Esophagus (tissue), 2 donors: ENCODE measurements around the gene SEMA4D. TPM values are rescaled to one million over a fixed set of nuclear protein-coding genes. Genes with fewer than 3 reads are reported as not detected.

ENCODE experiments used
- H3K27ac ChIP-seq, 2 donors: one replicate each; pipeline ENCODE4 v1.5.1; 2013; ENCODE audit warnings: low read depth in 2 of 2, mild to moderate bottlenecking in 2 of 2, inconsistent platforms in 1 of 2, low read length in 1 of 2, moderate library complexity in 1 of 2
- H3K27me3 ChIP-seq, 2 donors: one replicate each; pipeline ENCODE4 v1.6.1; 2013; ENCODE audit warnings: low read length in 2 of 2, control low read depth in 1 of 2, mild to moderate bottlenecking in 1 of 2; ENCODE audit not compliant: insufficient read depth in 2 of 2, control insufficient read depth in 1 of 2
- H3K36me3 ChIP-seq, 2 donors: one replicate each; pipeline ENCODE4 v1.6.1; 2013; ENCODE audit warnings: low read length in 1 of 2; ENCODE audit not compliant: control insufficient read depth in 2 of 2, insufficient read depth in 2 of 2
- H3K4me1 ChIP-seq, 2 donors: one replicate each; pipeline ENCODE4 v1.6.1; 2013; ENCODE audit warnings: low read length in 1 of 2; ENCODE audit not compliant: control insufficient read depth in 2 of 2, insufficient read depth in 2 of 2
- H3K4me3 ChIP-seq, 2 donors: one replicate each; pipeline ENCODE4 v1.5.1; 2013; ENCODE audit warnings: low read length in 2 of 2, mild to moderate bottlenecking in 2 of 2, low read depth in 1 of 2, moderate library complexity in 1 of 2
- H3K9me3 ChIP-seq, 2 donors: one replicate each; pipeline ENCODE4 v1.6.1; 2013; ENCODE audit warnings: mild to moderate bottlenecking in 2 of 2, low read depth in 1 of 2, low read length in 1 of 2, moderate library complexity in 1 of 2; ENCODE audit not compliant: control insufficient read depth in 2 of 2, insufficient read depth in 1 of 2
- WGBS, 2 donors: extraction: QIAGEN DNeasy Blood & Tissue Kit; methylation state at CpG; one replicate each; pipeline ENCODE4 v1.1.7; 2013; 5-methylcytosine and 5-hydroxymethylcytosine counted together
- polyA plus RNA-seq, 2 donors: library from polyadenylated mRNA; stranded (reverse); fragments of 200-250 nt; gene quantifications; one replicate each; pipeline ENCODE4 v1.2.3, GENCODE V29; 2013
- donor health status: healthy with polysubstance abuse.
- donor health status: Bipolar disorder and iron deficiency.

SEMA4D gene
- polyA plus RNA-seq, 2 donors, result 17.1 to 33.4 TPM

DNA sequence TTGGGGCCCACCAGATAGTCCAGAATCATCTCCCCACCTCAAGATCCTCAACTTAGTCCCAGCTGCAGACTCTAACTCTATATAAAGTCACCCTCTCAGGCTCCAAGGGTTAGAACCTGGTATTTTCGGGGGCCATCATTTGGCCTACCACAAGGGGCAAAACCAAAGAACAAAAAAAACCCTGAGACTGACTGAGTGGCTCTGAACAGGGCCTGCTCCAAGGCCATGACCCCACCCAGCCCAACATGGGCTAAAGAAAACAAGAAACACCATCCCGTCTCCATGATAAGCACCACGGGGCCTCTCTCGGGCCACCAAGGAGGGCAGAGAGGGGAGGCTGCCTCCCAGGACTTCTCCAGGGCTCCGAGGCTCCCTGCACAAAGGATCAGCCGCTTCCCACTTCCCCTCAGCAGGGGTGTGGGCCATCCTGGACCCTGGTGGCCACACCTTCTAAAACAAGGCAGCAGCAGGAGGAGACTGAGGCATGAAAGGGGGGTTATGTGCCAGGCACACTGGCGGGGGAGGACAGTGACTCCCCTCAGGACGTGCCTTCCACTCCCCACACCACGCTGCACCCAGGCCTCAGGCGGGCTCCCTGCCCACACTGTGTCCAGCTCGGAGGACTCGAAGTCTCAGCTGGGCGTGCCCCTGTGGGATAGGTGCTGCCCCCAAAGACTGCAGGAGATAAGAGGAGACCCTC is 51.5 kb downstream of the SEMA4D start:
- Histone ChIP-seq H3K4me1 (peaks cover 12 to 25% of the 10 kb centered on the region in 2 donors), H3K27me3 (no peaks in the 10 kb centered on the region), H3K36me3 (peaks cover 0 to 2% of the 10 kb centered on the region in 2 donors), H3K27ac (no peak overlapping the region), H3K4me3 (no peak overlapping the region), H3K9me3 (no peaks in the 10 kb centered on the region)
- 89 to 94% methylated on average over 13 of the region's 13 CpGs for WGBS, 2 donors

DNA sequence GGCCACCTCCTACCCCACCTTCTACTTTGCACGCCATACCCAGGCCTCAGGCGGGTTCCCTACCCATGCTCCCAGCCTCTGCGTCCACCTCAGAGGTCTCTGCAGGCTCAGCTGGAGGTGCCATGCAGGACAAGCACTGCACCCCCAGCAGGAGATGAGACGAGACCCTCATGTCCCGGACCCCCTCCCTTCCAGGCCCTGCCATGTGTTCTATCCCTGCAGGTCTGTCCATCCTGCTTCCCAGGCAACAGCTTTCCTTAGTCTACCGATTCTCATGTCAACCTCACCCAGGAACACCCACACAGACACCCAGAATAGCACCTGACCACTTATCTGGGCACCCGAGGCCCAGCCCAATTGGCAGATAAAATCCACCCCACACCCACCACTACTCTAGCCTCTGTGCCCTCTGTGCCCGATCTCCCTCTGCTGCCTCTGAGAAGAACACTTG is 52.1 kb downstream of the SEMA4D start:
- no peak overlapping the region for H3K4me3 ChIP-seq
- WGBS, 2 donors, result 85 to 89% methylated on average over 8 of the region's 8 CpGs
- no peak overlapping the region for H3K27ac ChIP-seq
- no peaks in the 10 kb centered on the region for H3K9me3 ChIP-seq
- H3K27me3 ChIP-seq, result no peaks in the 10 kb centered on the region
- H3K36me3 ChIP-seq, result peaks cover 0 to 2% of the 10 kb centered on the region in 2 donors
- H3K4me1 ChIP-seq, result peaks cover 12 to 30% of the 10 kb centered on the region in 2 donors

DNA sequence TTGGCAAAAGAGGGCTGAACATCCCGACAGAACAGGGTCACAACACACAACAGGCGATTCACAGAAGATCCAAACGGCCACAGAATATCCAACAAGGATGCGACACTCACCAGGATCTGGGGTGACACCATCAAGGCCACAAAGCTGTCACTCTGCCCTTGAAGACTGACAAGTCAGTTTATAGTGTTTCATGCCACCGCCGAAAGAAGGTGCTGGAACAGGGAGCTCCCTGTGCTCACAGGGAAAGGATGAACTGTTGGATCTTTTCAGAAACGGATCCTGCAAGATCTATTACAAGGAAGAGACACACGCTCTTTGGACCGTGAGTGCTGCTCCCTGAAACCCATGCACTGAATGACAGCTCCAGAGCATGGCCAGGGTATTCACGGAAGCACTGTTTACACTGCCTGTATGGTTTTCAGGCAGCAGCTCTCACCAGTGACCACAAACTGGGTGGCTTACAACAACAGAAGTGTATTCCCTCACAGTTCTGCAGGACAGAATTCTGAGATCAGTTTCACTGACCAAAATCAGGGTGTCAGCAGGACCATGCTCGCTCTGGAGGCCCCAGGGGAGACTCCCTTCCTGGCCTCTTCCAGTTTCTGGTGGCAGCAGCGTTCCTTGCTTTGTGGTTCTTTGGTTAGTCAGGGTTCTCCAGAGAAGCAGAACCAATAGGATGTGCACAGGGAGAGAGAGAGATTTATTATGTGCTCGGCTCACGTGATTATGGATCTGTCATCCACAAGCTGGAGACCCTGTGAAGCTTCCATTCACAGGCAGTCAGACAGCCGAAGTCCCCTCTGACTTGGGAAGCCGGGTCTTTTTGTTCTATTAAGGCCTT is 52.8 kb downstream of the SEMA4D start:
- Histone ChIP-seq H3K4me3 (no peak overlapping the region), H3K4me1 (peaks cover 12 to 32% of the 10 kb centered on the region in 2 donors), H3K9me3 (no peaks in the 10 kb centered on the region), H3K36me3 (peaks cover 0 to 2% of the 10 kb centered on the region in 2 donors), H3K27ac (peak overlapping the region in 1 of 2 donors; percentile 44), H3K27me3 (no peaks in the 10 kb centered on the region)
- 84 to 85% methylated on average over 16 of the region's 16 CpGs for WGBS, 2 donors

DNA sequence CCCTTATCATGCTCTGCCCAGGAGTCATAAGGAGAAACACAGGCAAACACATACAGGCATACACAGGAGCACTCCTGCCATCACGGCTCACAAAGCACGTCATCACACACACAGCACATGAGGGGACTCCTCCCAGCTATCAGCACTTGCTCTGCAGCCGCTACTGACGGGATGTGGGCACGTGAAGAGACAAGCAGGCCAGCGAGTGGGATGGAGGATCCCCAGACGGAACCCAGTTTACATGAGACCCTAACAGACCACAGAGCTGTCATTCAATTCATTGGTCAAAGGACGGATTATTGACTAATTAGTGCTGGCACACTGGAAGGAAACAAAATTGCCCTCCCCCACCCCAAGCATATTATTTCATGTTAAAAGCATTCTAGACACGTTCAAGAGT is 53.6 kb downstream of the SEMA4D start:
- no peak overlapping the region for H3K4me3 ChIP-seq
- no peaks in the 10 kb centered on the region for H3K36me3 ChIP-seq
- peaks cover 12 to 36% of the 10 kb centered on the region in 2 donors for H3K4me1 ChIP-seq
- peak overlapping the region in 1 of 2 donors; percentile 96 for H3K27ac ChIP-seq
- 71 to 73% methylated on average over 9 of the region's 9 CpGs for WGBS, 2 donors
- H3K27me3 ChIP-seq, result no peaks in the 10 kb centered on the region
- H3K9me3 ChIP-seq, result no peaks in the 10 kb centered on the region

DNA sequence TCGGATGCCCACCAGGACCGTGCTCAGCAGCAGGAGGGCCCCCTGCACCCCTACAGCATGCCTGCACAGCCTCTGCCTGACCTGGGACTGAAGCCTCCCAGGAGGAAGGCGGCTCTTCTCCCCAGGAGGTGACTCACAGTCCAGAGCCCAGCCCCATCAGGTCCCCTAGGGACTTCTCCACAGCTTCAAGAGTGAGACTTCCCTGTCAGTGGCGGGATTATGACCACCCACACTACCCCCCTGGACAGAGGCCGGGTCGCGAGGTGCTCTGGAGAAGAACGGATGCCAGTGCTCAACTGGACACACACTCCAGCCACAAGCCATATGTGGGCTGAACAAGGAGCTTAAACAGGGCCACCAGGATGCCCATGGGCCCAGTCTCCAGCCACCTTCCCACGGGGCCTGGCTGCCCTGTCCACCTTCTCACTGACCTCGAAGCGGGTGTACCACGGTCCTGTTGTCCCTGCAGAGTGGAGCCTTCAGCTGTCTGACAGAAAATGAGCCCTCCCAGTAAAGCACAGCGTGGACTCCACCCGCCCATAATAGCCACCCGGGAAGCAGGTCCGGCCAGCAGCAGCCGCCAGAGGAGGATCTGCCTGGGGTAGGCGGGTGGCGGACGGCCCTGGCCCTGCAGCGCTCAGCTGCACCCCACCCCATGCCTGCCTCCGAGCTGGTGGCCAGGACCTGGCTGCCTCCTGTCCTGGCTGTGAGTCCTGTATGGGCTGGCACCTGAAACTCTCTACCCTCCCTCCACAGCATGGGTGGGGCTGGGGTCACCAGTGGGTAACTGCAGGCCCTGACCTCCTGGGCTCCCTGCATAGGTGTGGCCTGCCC is 54.7 kb downstream of the SEMA4D start:
- Histone ChIP-seq H3K36me3 (no peaks in the 10 kb centered on the region), H3K27ac (peak overlapping the region; percentile 94 to 96), H3K9me3 (no peaks in the 10 kb centered on the region), H3K27me3 (no peaks in the 10 kb centered on the region), H3K4me3 (peak overlapping the region; percentile 42 to 48), H3K4me1 (peaks cover 12 to 35% of the 10 kb centered on the region in 2 donors)
- 78 to 79% methylated on average over 22 of the region's 22 CpGs for WGBS, 2 donors

DNA sequence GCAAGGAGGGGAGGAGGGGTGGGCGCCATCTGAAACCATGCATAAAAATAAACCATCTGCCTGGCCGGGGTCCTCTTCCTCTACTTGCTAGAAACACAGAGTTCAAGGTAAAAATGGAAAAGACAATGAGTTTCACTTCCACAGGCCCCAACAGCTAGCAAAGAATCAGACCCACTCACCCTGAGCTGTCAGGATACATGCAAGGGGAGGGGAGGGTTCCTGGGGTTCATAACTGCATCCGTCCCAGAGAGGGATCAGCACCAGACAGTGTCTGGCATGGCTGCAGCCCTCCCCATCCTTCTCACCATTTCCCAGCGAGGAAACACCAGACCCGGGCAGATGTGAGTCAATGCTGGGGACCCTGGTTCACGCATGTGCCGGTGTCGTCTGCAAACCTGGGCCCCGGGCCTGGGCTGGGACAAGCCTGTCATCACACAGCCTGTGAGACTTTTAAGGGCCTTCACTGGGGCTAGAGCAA is 55.4 kb downstream of the SEMA4D start:
- Histone ChIP-seq H3K9me3 (no peaks in the 10 kb centered on the region), H3K27me3 (no peaks in the 10 kb centered on the region), H3K27ac (peak overlapping the region; percentile 94 to 96), H3K36me3 (no peaks in the 10 kb centered on the region), H3K4me1 (peaks cover 12 to 38% of the 10 kb centered on the region in 2 donors), H3K4me3 (peak overlapping the region; percentile 42 to 48)
- WGBS, 2 donors, result 80 to 85% methylated on average over 9 of the region's 9 CpGs

DNA sequence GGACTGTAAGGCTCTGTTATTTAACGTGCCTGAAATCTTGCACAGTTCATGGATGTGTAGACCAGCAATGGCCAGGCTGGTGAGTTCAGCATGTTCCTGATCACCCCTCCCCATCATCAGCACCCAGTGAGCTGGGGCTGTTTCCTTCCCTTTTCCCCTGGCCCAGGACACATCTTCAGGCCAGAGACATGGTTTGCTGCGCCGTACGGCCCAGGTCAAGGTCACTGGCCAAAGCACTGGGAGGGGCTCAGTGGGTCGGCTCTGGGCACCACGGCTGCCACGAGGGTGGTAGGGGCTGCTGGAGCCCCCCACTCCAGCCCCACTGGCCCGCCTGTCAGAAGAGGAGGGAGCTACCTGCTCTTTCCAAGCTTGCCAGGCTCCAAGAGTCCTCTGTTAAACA is 55.9 kb downstream of the SEMA4D start:
- H3K36me3 ChIP-seq, result no peaks in the 10 kb centered on the region
- peak overlapping the region; percentile 94 to 96 for H3K27ac ChIP-seq
- 86 to 90% methylated on average over 8 of the region's 8 CpGs for WGBS, 2 donors
- peaks cover 16 to 42% of the 10 kb centered on the region in 2 donors for H3K4me1 ChIP-seq
- H3K9me3 ChIP-seq, result no peaks in the 10 kb centered on the region
- peak overlapping the region; percentile 30 to 42 for H3K4me3 ChIP-seq
- H3K27me3 ChIP-seq, result no peaks in the 10 kb centered on the region

DNA sequence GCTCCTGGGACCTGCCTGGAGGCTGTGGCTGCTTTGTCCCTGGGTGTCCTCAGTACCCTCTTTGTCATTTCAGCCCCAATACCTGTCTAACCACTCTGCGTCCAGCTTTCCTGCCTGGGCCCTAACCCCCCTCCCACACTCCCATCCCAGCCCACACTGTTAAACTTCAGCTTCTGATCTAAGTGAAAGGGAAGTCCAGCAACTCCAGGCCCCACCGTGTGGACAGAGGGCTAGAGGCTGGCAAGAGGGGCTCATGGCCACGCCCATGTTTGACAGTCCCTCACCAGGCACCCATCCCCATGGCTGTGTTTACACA is 56.3 kb downstream of the SEMA4D start:
- H3K4me1 ChIP-seq, result peaks cover 18 to 44% of the 10 kb centered on the region in 2 donors
- peak overlapping the region; percentile 94 to 96 for H3K27ac ChIP-seq
- 70 to 73% methylated on average over 3 of the region's 3 CpGs for WGBS, 2 donors
- no peaks in the 10 kb centered on the region for H3K27me3 ChIP-seq
- no peaks in the 10 kb centered on the region for H3K36me3 ChIP-seq
- peak overlapping the region; percentile 30 to 42 for H3K4me3 ChIP-seq
- no peaks in the 10 kb centered on the region for H3K9me3 ChIP-seq
